Articular chondrocyte of knee joint (primary cell): ENCODE data around the gene TRIM29. TPM values are rescaled to one million over a fixed set of nuclear protein-coding genes. Genes with fewer than 3 reads are reported as not detected.

Experiments
- total RNA-seq: library from RNA; depleted of rRNA; stranded (reverse); fragments of >200 nt; gene quantifications from 2 replicates; pipeline ENCODE4 v1.2.3, GENCODE V29; 2012

TRIM29 gene
- 12.1 and 13.1 TPM in 2 replicates for total RNA-seq

GRCh38 chr11:120137611-120138521 lies at the start of gene TRIM29:
Gene TRIM29 (minus strand): TSS chr11:120138113. CDS start chr11:120138031, 82 bp downstream.

Other genes starting within 250 kb of the TRIM29 start
- gene OAF, start 72.9 kb upstream of the TRIM29 start, total RNA-seq: 21.4 and 28.5 TPM in 2 replicates
- gene POU2F3, start 102.0 kb upstream of the TRIM29 start, total RNA-seq: 0.13 and 0.43 TPM in 2 replicates
- 12.2 and 13.9 TPM in 2 replicates for gene TLCD5, start 187.2 kb upstream of the TRIM29 start, total RNA-seq
- 187 and 192 TPM in 2 replicates for gene ARHGEF12, start 198.3 kb upstream of the TRIM29 start, total RNA-seq